Limb (tissue), 2 donors: Measurements from ENCODE around the gene ELOB.

ENCODE experiments used
- DNase-seq, 2 donors: peaks; one replicate each; pipeline ENCODE4 v3.0.0-alpha.2; 2016; ENCODE audit errors: extremely low spot score in 2 of 2

The ELOB gene

DNA sequence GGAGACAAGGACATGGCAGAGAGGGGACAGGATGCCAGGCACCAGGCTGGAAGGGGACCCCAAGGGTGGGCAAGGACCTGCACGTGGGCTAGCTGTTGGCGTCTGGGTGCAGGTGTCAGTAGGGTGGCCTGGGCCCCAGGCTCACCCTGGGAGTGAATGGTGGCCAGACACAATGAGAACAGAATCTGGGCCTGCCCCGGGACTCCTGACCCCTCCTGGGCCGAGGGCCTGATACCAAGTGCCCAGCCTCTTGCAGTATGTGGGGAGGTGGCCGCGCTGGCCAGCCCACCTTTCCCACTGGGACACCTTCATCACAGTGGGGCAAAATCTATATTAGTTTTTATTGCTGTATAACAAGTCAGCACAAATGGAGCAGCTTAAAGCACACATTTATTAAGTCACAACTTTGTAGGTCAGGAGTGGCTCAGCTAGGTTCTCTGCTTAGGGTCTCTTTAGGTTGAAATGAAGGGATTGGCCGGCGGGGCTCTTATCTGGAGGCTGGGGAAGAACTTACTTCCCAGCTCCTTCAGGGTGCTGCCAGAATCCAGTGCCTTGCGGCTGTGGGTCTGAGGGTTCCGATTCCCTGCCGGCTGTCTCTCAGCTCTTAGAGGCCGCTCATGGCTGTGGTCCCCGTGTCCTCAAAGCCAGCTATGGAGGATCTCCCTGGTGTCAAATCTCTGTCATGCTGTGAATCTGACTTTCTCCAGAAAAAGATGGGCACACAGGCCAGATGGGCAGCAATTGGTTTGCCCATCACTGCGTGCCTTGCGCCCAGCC lies 6.7 kb upstream of the ELOB start:
- no peak for DNase-seq

DNA sequence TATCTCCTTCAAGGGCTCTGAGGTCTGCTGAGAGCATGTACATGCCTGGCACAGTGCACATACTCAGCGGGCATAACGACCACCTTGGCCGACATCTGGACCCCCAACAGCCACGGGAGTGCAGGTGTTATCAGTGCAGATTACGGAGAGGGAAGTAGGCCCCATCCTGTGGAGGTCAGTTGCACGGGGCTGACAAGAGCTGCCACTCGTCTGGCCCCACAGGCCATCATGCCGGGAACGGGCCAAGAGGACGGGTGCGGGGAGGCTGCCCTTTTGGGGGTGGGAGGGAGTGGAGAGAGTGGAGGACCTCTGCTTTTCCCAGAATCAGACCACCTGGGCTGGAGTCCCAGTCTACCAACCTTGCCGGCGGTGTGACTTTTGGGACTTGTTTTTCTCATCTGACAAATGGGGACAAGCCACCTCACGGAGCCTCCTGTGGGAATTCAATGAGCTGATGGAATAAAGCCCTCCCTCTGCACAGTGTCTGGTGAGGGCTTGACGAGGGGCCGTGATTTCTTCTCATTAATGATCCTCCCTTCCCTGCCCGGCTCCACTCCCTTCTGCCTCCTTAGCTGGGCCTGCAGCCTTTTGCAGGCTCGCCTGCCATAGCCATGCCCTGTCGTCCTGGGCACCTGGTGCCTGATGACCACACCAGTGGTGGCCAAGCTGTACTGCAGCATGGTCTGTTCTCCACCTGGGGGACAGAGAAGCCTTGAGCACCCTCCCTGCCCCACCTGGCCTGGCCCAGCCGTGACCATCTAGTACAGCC lies 5.7 kb upstream of the ELOB start:
- DNase-seq: no peak

DNA sequence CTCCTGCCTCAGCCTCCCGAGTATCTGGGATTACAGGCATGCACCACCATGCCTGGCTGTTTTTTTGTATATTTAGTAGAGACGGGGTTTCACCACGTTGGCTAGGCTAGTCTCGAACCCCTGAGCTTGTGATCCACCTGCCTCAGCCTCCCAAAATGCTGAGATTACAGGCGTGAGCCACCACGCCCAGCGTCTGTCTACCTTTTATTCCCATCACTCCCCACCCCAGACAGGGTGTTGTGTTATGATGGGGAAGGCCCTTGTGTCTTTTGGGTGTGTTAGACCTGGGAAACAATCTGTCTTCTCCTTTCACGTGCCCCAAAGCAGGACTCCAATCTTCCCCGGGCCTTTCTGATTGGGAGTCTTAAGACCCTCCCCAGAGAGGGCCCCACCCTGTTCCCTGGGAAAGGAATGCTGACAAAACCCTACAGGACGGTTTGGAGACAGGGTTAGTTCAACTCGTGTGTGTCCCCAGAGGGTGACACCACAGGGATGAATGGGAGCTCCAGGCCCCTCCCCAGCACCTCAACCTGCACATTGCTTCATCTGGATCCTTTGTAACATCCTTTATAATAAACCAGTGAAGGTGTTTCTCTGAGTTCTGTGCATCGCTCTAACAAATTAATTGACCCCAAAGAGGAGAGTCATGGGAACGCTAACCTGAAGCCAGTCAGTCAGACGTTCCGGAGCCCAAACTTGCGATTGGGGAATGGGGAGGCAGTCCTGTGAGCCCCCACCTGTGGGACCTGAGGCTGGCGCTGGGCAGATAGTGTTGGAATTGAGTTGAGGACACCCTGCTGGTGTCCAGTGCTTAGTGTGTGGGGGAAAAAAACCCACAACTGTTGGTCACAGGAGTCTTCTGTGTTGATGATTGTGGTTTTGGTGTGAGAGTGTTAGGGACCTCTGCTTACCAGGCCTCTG lies 3.2 kb upstream of the ELOB start:
- no peak for DNase-seq

DNA sequence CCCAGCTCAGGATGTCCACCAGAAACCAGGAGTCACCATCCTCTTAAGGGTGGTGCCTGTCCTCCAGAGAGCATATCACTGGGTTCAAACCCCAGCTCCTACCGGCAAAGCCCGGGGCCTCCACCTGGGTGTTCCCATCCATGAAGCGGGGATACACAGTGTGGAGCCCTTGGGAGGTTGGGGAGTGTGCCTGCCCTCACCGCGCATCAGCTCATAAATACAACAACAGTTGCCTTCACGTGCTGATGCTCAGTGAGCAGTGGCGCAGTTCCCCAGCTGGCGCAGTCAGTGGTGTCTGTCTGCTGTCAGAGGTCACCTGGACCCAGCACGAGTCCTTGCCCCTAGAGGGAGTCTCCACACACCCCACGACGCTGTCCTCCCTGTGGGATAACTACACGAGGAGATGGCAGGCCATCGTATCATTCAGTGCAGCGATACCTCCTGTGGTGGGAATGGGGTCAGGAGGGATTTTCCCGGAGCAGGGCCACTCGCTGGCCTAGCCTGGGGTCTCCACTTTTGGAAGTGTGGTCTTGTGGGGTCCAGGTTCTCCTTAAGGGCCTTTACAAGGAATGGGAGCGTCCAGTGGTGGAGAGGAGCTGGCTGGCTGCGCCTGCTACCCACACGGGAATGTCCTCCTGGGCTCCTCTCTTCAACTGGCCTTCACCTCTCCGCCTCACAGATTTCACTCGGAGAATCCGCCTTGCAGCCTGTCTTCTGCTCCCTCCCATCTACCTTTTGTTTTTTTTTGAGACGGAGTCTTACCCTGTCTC lies 2.3 kb upstream of the ELOB start:
- DNase-seq: no peak

DNA sequence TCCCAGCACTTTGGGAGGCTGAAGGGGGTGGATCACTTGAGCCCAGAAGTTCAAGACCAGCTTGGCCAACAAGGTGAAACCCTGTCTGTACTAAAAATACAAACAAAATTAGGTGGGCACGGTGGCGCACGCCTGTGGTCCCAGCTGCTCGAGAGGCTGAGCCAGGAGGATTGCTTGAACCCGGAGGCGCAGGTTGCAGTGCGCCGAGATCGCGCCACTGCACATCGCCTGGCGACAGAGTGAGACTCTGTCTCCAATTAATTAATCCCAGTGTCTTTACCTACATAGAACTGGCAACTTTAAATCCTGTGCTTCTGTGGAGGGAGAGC lies 1.5 kb upstream of the ELOB start:
- no peak for DNase-seq

DNA sequence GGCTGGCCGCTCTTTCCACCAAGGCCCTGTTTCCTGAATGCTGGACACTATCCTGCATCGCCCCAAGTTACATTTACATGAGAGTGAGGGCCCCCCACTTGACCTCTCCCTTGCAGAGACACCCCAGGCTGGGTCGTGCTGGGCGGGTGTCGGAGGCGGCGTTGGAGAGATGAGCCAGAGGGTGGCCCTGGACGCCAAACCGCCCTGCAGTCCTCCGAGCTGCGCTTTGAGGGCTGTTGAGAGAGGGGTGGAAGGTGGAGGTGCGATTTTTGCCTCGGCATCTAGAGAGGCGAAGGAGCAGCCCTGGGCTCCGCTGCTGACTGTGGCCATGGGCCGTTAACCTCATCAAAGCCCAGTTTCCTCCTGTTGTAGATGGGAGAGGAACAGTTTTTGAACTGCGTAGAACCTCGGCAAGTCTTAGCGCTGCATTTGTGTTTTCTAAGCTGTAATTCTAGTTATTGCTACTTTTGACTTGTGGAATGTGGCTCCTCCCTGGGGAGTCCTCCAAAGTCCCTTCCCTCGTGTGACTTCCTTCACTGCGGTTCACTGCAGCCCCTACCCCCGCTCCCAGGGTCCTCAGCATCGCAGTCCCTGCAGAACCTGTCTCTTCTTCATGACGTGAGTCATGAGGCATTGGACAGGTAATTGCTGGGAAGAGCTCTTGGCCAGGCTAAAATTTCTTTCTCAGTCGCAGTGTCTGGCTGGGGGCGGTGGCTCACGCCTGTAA lies 986 bp upstream of the ELOB start:
- DNase-seq: peak in 1 of 2 donors; percentile 63

DNA sequence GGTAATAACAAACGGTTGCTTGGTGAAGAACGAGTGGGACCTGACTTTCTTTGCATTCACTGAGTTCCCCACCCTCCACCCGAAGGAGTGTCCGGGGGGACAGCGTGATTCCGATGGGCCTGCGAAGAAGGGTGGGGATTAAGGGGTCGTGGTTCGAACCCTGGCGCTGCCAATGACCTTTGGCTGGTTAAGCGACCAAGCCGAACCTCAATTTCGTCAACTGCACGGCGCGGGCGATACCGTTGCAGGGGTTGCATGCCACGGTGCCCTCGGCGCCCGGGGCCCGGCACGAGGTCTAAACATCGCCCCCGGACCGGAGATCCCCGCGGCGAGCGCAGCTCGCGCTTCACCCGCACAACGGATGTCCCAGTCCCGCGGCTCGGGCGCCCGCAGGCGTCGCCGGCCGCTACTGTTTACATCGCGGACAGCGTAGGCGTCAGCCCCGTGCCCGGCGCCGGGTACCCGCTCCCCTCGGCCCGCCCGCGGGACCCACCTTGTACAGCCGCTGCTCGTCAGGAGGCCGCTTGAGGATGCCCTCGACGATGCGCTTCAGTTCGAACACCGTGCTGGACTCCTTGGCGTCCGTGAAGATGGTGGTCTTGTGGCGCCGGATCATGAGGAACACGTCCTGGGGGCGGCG lies 460 bp downstream of the ELOB start:
- DNase-seq: peak in 1 of 2 donors; percentile 12

DNA sequence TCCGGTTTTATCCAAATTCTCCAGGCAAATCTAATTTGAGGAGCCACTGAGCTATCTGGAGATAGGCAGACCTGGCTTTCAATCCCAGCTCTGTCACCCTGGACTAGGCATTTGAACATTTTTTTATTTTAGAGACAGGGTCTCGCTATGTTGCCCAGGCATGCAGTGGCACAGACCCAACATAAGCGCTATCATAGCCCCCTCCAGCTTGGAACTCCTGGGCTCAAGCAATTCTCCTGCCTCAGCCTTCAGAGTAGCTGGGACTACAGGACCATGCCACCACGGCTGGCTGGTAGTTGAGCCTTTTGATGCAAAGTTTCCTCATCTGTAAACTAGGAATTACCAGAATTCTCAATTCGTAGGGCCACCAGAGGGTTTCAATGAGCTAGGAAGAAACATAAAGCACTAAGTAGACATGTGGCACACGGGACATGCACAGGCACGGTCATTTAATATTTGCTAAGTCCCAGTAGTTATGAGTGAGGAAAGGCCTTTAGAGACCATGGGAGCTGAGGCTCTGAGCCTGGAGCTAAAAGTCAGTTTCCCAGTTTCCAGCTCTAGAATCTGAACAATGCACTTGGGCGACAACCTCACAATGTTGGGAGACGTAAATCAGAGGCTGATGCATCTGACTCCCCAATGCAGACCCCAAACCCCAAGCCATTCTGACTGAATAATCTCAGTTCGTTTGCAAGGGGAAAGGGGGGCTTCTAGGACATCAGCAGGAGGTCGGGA lies 1.1 kb downstream of the ELOB start:
- no peak for DNase-seq

DNA sequence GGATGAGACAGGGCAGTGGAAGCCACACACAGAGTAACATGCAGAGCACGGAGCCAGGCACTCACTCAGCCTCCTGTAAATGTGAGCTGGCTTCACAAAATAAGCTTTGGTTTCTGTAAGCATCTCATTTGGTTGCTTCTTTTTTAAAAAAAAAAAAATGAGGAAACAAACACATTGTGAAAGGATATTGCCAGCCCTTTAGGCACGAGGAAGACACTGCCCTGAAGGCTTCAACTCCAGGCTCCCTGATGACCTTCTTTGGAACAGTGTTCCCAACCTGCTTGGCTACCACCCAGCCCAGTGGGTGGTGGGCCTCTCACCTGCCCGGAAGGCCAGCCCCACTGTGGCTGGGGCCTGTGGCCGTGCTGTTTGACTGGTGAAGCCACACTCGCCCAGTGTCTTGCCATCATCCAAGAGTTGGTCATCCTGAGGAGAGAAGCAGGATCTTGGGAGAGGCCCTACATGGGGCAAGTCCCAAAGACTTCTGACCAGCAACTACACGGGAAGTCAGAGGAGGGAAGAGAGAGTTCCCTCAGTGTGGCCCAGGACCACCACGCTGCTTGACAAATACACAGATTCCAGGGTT lies 1.9 kb downstream of the ELOB start:
- DNase-seq: no peak

DNA sequence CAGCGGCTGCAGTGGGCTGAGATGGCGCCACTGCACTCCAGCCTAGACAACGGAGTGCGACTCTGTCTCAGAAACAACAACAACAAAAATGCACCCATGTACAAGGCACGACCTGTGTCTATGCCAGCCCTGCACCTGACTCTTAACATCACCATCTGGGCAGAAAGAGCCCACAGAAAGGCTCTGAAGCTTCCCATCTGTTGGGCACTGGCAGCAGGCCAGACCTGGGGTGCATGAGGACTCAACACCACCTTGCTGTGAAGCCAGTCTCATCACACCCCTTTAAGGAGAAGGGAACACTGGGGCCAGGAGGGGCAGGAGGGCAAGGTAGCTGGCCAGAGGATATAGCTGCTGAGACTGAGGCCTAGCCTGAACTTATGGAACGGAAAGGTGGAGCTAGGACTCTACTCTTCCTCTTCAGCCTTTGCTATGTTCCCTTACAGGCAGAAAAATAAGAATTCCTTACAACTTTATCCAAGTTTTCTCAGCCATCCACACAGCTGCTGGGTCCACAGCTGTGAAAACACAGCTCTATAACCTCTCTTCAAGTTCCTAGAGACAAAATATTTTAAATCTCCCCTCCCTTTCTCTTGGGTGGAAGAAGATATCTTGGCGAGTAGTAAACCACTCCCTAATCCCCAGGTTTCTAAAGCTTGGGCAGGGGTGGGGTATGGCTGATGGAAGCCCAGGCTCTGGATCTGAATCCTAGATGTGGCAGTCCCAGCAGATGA lies 2.8 kb downstream of the ELOB start:
- DNase-seq: no peak

DNA sequence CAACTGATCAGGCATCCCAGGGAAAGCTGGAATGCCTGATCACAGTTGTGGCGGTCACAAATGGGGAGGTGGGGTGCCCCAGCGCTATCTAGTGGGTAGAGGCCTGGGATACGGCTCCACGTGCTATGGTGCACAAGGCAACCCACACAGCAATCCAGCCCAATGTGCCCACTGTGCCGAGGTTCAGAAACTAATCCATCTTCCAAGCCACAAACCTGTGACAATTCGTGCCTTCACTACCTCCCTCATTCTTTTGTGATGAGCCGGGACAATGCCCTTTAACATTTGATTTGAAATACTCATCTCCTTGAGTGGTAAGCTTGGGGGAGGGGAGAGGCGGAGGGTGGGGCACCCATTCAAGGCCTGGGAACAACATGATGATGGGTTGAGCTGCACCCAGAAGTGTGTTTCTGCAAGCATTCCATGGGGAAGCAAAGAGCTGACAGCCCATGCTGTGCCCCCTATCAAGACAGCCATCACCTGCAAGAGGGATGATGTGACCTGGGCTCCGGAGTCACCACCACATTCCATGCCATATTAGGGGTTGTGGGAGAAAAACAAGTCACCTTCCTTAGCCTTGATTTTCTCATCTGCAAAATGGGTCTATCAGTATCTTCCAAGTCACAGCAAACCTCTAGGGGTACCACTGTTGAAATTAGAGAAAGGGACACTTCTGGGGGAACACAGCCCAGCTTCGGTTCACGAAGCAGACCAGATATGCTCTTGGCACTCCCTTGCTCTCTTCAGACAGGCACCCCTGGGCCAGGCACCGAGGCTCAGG lies 3.7 kb downstream of the ELOB start:
- no peak for DNase-seq

DNA sequence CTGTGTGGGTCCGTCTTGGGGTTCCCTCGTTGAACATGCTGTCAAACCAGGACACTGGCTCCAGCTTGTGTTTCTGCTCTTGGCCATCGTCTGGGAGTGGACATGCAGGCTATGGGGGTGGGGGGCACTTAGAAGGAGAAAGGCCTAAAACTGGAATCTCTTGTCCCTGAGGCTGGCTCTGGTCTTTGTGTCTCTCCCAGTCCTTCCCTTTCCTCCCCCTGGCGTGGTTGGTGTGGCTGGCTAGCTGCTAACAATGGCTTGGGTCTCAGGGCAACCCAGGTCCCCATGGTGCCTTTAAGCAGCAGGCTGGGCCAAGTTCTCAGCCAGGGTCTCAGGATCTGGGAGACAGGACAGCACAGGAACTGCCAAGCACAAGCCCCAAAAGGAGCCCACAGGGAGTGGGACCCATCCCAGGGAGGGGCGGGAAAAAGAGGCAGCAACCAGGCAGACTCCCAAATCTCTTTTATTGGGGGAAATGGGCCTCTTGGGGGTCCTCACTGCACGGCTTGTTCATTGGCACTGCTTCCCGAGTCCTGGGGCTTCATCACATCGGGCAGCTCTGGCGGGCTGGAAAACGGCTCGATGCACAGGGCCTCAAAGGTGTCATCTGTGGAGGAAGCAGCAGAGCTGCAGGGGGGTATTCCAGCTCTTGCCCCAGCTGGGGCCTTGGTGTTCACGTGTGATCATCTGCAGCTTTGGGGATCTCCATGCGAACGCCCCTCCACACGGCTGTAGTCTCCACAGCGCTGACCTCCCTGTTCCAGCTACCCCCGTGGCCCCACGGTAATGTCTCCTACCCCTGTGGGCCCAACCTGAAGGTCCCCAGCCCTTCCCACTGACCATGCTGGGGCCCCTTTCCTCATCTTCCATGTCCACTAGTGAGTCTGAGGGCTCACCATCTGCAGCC lies 5.3 kb downstream of the ELOB start:
- no peak for DNase-seq

DNA sequence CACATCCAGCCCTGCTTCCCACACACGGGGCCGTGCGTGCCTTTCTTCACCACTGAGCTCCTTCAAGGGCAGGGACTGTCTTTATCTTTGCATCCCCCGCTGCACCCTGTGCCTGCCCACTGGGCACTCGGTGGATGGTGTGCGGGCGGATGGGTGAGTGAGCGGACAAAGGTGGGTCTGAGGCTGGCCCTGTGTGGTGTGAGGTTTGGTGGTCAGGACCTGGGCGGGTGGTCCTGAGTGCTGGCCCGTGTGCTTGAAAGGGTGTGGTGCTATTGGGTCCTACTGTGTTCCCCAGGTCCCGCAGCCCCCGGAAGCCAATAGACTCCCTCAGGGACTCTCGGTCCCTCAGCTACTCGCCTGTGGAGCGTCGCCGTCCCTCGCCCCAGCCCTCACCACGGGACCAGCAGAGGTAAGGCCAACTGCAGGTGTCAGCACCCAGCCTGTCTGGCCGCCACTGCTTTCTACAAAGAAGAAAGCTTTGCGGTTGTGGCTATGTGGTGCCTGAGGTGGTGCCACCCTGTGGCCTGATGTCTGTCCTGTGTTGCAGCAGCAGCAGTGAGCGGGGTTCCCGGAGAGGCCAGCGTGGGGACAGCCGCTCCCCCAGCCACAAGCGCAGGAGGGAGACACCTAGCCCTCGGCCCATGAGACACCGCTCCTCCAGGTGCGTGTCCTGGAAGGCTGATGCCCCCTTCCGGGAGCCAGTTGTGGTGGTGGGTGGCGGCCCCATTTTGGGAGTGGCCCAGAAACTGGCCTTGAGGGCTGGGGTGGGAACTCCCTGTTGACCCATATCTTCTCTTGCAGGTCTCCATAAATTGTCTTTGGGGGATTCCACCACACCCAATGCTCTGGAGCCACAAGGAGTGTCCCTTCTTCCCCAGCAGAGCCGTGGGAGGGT lies 6.8 kb downstream of the ELOB start:
- DNase-seq: no peak

DNA sequence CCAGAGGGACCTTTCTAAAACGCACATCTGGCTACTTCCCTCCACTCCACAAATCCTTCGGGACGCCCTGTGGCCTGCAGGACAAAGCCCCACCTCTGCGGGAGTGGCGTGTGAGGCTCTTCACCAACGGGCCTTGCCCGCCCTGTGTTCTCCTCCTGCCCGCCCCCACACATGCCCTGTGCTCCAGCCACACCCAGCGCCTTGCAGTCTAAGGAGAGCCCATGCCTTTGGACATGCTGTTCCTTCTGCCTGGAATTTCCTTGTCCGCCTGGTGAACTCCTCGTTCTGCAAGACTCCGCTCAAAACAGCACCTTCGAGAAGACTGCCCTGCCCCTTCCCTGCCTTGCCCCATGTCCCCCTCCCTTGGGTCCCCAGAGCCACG lies 7.4 kb downstream of the ELOB start:
- no peak for DNase-seq

DNA sequence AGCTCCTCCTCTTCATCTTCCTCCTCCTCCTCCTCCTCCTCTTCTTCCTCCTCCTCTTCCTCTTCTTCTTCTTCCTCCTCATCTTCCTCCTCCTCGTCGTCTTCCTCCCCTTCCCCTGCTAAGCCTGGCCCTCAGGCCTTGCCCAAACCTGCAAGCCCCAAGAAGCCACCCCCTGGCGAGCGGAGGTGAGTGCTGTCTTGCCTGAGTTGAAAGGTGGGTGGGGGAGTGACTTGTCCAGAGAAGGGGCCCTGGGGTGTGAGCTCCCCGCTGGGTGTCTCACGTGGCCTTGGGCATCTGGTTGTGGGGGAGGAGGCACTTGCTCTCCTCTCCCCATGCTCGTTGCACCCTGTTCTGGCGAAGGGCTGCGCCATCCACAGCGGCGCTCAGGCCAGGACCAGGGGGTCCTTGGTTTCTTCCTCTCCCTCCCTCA lies 8.0 kb downstream of the ELOB start:
- no peak for DNase-seq
